SHP77 treated with DMSO at 0.1 percent for 48 hours (cell line): ENCODE results near the gene KRTAP5-6.

Experiments used
- DNase-seq: peaks from one replicate; lab custom pipeline; 2025; lab: John Stamatoyannopoulos, UW

The KRTAP5-6 gene, protein sequence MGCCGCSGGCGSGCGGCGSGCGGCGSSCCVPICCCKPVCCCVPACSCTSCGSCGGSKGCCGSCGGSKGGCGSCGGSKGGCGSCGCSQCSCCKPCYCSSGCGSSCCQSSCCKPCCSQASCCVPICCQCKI

DNA sequence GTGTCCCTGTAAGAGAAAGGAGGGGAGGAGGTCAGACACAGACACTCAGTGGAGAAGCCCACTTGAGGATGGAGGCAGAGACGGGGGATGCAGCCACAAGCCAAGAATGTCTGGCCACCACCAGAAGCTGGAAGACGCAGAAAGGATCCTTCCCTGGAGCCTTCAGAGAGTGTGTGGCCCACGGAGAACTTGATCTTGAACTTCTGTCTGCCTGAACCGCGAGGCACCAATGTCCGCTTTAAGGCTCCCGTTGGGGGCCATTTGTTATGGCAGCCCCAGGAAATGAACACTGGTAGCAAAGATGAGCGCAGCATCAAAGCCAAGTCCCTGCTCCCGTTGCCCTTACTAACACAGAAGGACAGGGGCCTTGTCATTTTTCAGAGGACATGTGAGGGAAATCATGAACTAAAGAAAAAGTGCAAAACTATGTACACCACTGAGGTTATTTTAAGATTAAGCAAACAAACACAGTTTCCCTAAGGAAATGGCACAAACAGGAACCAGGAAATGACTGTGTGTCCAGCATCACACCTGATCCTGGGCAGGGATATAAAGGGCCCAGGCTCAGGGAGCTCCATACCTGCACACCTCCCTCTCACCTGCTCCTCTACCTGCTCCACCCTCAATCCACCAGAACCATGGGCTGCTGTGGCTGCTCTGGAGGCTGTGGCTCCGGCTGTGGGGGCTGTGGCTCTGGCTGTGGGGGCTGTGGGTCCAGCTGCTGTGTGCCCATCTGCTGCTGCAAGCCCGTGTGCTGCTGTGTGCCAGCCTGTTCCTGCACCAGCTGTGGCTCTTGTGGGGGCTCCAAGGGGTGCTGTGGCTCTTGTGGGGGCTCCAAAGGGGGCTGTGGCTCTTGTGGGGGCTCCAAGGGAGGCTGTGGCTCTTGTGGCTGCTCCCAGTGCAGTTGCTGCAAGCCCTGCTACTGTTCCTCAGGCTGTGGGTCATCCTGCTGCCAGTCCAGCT is at the start of gene KRTAP5-6:
KRTAP5-6 (plus strand) TSS at position 588 of the 963 bp plus-strand sequence; CDS start at position 639, 51 bp downstream.
- DNase-seq: no peak

GRCh38 chr11:1647901-1648652 is 48.9 kb upstream of the KRTAP5-6 start:
- no peak for DNase-seq

DNA sequence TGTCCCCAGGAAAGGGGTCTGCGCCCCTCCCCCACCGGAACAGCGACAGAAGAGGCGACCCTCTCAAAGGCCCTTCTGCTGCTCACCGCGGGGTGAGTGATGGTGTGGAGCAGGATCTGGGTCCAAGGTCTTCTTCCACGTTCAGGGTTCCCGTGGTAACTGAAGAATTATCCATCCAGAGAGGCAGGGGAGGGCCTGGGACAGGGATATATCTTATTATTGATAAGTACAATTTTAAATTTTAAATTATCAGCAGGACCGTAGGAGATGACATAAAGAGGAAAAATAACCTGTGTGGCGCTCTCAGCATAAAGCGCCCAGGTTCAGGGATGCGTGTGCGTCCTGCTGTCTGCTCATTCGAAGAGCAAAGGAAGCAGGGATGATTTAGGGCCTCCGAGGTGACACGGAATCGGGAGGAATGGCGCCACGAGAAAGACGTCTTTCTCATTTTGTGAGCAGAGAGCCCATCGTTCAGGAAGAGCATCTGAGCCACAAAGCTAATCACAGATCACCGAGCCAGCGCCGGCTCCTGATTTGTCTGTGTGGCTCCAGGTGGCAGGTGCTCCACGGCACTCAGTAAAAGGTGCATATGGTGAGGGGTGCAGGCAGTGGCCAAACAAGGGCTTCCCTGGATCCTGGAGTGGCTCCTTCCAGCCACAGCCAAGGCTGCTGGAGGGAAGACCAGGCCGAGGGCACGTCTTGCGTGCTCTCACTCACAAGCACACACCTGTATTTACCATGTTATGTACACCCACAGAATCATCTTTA is 48.2 kb upstream of the KRTAP5-6 start:
- no peak for DNase-seq

DNA sequence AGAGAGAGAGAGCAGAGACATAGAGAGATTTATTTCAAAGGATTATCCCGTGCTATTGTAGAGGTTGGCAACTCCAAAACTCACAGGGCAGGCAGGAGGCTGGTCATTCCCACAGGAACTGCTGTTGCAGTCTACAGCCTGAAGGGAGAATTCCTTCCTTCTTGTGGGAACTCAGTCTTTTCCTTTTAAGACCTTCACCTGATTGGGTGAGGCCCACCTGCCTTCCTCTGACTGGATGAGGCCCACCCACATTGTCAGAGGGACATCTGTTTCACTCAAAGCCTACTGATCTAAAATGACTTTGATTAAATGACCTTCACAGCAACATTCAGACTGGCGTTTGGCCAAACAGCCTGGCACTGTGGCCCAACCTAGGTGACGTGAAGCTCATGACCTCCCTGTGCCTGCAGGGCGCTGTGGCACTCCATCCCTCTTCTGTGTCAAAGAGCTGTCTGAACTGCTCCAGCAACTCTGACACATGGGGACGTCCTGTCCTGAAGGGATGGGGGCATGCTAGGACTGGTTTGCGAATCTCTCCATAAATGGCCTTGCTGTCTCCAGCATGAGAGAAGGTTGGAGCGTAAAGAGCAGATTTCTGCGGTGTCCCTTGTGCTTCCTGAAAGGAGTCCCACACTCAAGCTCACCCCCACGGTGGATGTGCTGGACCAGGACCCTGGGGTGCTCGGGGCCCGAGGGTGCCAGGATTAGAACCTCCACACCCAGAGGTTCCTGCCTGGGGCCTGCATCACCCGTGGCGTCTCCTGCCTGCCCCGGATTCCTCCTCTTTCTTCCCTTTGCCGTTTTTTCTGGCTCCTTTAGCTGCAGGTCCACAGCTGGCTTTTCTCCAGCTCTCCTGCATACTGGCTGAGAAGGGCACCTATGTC is 46.7 kb upstream of the KRTAP5-6 start:
- DNase-seq: no peak

DNA sequence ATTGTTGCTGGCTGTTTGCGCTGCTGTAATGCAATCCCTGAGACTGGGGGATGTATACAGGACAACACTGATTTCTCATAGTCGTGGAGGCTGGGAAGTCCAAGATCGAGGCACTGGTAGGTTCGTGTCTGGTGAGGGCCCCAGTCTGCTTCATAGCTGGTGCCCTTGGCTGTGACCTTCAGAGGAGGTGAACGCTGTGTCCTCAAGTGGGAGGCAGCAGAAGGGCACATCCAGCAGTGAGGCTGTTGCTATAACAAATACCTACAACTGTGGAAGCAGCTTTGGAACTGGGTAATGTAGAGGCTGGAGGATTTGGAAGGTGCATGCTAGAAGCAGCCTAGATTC is 46.1 kb upstream of the KRTAP5-6 start:
- no peak for DNase-seq

- no peak for DNase-seq
These were observed 45.5 kb upstream of the KRTAP5-6 start for GRCh38 chr11:1651411-1651980.

- DNase-seq: no peak
These were observed 45.0 kb upstream of the KRTAP5-6 start for GRCh38 chr11:1652026-1652425.

DNA sequence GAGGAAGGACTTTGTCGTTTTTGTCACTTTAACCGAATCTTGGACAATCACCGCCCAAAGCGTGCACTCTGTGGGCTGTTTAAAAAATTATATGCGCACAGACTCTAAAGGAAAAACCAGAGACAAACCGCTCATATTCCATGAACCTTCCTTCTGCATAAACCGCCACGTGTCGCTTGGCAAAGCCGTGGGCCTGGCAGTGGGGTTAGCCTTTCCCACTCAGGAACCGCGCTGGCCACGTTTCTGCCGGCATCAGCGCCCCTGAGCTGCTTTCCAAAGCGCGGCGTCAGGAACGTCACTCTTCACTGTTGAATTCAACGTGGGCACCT is 44.6 kb upstream of the KRTAP5-6 start:
- DNase-seq: no peak

DNA sequence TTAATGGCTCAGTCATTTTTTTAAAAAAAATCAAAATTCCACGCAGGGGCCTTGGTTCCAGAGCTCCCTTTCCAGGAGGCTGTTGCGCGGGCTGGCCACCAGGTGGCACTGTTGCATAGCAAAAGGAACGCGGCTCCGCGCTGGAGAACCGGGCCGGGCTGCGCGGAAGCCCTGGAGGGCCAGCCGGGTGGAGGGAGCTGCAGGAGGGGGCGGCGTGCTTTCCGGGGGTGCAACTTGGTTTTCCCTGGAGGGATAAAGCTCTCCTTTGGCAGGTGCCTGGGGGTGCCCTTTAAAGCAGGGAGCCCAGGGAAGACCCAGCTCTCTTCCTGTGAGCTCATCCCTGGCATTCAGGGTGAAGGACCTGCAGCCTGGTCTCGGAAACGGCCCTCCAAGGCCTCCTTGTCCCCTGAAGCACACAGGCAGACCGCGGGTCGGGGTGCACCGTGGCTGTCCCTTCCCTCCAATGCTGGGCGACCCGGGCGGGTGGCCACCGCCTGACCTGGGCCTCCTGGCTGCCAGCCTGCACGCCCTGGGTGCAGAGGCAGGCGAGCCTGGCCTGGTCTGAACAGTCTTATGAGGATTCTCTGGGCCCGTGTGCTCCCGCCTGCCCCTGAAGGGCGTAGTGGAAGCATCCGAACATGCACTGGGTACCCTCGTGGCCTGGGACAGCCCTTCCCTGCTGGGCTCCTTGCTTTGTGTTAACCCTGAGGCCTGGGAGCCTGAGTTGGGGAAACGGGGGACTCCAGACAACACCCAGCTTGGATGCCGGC is 44.0 kb upstream of the KRTAP5-6 start:
- no peak for DNase-seq

GRCh38 chr11:1653541-1654387 is 43.2 kb upstream of the KRTAP5-6 start:
- no peak for DNase-seq

DNA sequence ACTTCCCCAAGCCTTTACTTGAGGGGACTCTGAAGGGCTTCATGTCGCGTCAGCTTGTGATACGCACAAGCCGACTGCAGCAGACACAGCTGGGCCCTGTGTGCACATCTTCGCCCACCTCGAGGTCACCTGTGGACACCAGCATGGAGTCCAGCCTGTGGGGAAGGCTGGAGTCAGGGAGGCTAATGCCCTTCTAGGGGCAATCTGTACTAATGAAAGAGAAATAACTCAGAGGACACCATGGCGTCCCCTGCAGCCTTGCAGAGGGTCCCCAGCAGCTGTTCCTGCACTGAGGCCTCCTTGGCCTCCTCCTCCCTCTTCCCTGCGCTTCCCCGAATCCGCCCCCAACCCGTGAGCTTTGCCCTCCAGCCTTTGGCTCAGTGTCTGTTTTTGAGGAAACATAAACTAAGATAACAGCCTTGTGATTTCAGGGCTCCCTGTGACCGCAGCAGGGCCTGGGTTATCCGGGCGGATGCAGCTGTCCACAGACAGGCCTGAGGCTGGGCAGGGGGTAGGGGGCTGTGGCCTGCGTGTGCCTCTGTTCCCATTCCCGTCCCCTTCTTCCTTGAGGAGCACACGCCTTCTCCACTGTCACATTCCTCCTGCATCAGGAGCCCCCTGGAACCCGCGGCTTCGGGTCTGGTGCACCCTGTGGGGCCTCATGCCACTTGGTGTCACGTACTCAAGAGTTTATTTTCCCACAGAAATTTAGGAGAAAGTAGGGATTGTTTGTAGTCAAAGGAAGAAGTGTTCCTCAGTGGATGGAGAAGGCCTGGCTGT is 42.4 kb upstream of the KRTAP5-6 start:
- DNase-seq: no peak

- DNase-seq: no peak
These were observed 41.6 kb upstream of the KRTAP5-6 start for GRCh38 chr11:1655168-1656060.

GRCh38 chr11:1656061-1656441 is 40.9 kb upstream of the KRTAP5-6 start:
- no peak for DNase-seq

- DNase-seq: no peak
These were observed 40.3 kb upstream of the KRTAP5-6 start for GRCh38 chr11:1656670-1657069.

GRCh38 chr11:1659506-1659905 is 37.5 kb upstream of the KRTAP5-6 start:
- no peak for DNase-seq

GRCh38 chr11:1660111-1660867 is 36.7 kb upstream of the KRTAP5-6 start:
- no peak for DNase-seq
